Effector memory CD4-positive, alpha-beta T cell (primary cell): Measurements from ENCODE around the gene CACNA1G.

Experiments
- DNase-seq, 3 donors: peaks; one replicate each; pipeline ENCODE4 v3.0.0-alpha.2; 2020
- H3K27ac ChIP-seq: 2 replicates; pipeline ENCODE4 v1.7.0; 2013; ENCODE audit warnings: mild to moderate bottlenecking, low read length, moderate library complexity; ENCODE audit not compliant: insufficient read depth, poor library complexity, severe bottlenecking
- H3K27me3 ChIP-seq: replicated peaks from 2 replicates; pipeline ENCODE4 v1.7.0; 2013; ENCODE audit warnings: mild to moderate bottlenecking, low read length; ENCODE audit not compliant: insufficient read depth, control insufficient read depth, poor library complexity, severe bottlenecking
- H3K36me3 ChIP-seq: 2 replicates; pipeline ENCODE4 v1.7.0; 2013; ENCODE audit warnings: mild to moderate bottlenecking, low read length, moderate library complexity; ENCODE audit not compliant: control insufficient read depth, insufficient read depth
- H3K4me1 ChIP-seq: 2 replicates; pipeline ENCODE4 v1.7.0; 2013; ENCODE audit warnings: low read length, mild to moderate bottlenecking; ENCODE audit not compliant: control insufficient read depth, insufficient read depth, poor library complexity, severe bottlenecking
- H3K4me3 ChIP-seq: 2 replicates; pipeline ENCODE4 v1.7.0; 2013; ENCODE audit warnings: low read length, low read depth, mild to moderate bottlenecking; ENCODE audit not compliant: insufficient read depth, poor library complexity, severe bottlenecking
- H3K9me3 ChIP-seq: 2 replicates; pipeline ENCODE4 v1.7.0; 2013; ENCODE audit warnings: mild to moderate bottlenecking, low read length, moderate library complexity; ENCODE audit not compliant: control insufficient read depth

CACNA1G gene

DNA sequence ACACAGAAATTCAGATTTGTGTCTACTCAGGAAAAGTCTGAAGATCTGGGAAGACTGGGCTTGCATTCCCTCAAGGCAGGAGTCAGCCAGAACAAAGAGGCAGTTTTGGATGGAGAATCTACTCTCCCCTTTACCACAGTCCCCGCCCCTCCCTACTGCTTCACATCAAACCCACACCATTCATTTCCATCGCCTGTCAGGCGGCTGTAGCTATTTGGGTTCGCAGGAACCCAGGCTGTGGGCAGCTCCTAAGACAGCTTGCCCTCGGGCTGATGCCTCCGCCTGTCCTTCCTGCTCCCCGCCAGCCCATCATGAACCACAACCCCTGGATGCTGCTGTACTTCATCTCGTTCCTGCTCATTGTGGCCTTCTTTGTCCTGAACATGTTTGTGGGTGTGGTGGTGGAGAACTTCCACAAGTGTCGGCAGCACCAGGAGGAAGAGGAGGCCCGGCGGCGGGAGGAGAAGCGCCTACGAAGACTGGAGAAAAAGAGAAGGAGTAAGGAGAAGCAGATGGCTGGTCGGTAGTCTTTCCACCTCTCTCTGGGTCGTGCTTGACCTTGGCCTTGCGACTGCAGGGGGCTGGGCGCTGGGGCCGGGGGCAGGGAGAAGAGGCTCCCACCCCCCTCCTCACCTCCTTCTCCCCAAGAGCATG lies 47.1 kb downstream of the CACNA1G start:
- H3K36me3 ChIP-seq: no peaks in the 10 kb centered on the region
- H3K27ac ChIP-seq: no peak overlapping the region
- DNase-seq: no peak
- no peaks in the 10 kb centered on the region for H3K27me3 ChIP-seq
- H3K4me1 ChIP-seq: no peaks in the 10 kb centered on the region
- H3K4me3 ChIP-seq: no peak overlapping the region
- no peaks in the 10 kb centered on the region for H3K9me3 ChIP-seq

DNA sequence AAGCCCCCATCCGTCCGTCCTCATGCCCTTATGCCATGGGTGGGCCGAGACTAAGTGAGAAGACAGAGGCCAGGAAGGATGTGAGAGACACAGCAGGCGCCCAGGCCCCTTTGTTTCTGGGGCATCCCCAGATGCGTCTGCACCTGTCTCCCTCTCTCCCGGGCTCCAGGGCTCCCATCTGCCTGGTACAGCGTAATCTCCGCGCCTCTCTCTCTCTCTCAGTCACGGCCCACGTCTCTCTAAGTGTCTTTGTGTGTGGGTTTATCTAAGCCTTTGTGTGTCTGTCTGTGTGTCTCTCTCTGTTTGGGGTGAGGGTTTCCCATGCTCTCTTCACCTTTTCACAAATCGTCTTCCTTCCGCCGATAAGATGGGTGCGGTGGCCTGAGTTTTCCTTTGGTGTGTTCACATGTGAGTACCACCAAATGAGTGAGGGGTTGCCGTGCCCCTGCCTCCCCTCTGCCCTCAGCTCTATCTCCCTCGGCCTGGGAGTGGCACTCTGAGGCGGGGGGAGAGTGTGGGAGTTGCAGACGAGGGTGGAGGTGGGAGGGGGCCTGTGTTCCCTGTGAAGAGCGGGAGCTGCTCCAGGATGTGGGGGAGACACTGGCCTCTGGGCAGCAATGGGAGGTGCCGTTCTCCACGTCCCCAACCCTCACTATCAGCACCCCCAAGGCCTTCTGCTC lies 48.3 kb downstream of the CACNA1G start:
- Histone ChIP-seq H3K9me3 (no peaks in the 10 kb centered on the region), H3K27me3 (no peaks in the 10 kb centered on the region)

DNA sequence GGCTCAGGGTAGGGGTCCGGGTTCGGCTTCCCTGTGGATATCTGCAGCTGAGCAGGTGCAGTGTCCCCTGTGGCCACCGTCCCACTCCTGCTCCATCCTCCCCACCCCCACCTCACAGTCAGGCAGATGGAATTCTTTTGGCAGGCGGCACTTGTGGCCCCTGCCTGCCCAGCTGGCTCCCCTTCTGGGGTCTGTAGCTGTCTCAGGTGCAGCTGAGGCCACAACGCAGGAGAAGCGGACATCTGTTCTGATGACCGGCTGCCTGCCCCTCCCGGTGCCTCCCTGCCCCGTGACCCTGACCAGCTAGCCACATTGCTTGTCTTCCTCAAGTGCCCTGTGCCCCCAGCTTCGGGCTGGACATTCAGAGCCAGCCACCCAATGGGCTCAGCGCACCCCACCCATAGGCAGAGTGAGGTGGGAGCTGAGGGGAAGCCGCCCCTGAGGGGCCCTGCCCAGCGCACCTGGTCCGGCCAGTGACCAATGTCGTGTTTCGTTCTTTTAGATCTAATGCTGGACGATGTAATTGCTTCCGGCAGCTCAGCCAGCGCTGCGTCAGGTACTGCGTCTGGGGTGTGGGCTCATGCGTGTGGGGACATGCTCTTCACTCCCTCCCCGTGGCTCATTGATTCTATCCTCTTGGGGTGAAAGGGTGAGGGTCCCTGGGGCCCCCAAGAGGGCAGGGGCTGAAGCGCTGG lies 49.0 kb downstream of the CACNA1G start:
- Histone ChIP-seq H3K4me1 (no peaks in the 10 kb centered on the region), H3K9me3 (no peaks in the 10 kb centered on the region), H3K4me3 (no peak overlapping the region), H3K27me3 (no peaks in the 10 kb centered on the region), H3K36me3 (no peaks in the 10 kb centered on the region), H3K27ac (no peak overlapping the region)
- no peak for DNase-seq

More for the DNA sequence above, 48.3 kb downstream of the CACNA1G start:
- Histone ChIP-seq H3K27ac (no peak overlapping the region), H3K36me3 (no peaks in the 10 kb centered on the region), H3K4me3 (no peak overlapping the region), H3K4me1 (no peaks in the 10 kb centered on the region)
- DNase-seq: no peak

DNA sequence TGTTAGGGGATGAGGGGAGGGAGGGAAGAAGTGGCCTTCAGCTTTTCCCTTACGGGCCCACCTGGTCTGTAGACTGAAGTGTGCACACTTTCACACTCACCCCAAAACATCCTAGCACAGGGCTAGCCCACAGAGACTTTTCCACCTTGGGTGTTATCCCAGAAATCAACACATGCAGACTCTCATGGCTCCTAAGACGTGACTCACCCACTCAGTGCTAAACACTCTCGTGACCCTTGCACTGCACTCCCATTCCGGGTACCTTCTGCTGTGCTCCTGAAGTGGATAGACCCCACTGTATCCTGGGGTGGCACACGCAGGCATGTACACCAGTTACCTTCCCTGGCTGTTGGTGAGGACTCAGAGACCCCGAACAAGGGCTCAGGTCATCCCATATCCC lies 51.1 kb downstream of the CACNA1G start:
- H3K36me3 ChIP-seq: no peaks in the 10 kb centered on the region
- no peak overlapping the region for H3K27ac ChIP-seq
- H3K27me3 ChIP-seq: no peaks in the 10 kb centered on the region
- no peaks in the 10 kb centered on the region for H3K9me3 ChIP-seq
- no peaks in the 10 kb centered on the region for H3K4me1 ChIP-seq
- H3K4me3 ChIP-seq: no peak overlapping the region
- no peak for DNase-seq

DNA sequence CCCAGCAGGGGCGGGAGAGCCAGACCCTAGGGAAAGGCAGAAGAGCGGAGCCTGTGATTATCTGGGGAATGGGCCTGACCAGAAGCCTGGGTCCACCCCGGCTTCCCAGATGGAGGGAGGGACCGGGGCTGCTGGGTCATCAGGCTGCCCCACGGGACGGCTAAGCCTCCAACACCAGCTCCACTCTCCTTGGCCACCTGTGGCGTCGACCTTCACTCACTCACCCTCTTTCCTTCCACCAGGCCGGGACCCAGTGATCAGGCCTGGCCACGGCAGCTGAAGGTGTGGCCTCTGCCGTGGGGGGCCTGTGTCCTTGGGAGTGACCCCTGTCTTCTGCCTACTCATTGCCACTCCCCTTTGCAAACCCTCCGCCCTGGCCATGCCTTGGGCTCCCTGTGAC lies 51.8 kb downstream of the CACNA1G start:
- Histone ChIP-seq H3K4me3 (no peak overlapping the region), H3K27ac (no peak overlapping the region), H3K27me3 (no peaks in the 10 kb centered on the region), H3K9me3 (no peaks in the 10 kb centered on the region), H3K36me3 (no peaks in the 10 kb centered on the region), H3K4me1 (no peaks in the 10 kb centered on the region)
- DNase-seq: no peak

DNA sequence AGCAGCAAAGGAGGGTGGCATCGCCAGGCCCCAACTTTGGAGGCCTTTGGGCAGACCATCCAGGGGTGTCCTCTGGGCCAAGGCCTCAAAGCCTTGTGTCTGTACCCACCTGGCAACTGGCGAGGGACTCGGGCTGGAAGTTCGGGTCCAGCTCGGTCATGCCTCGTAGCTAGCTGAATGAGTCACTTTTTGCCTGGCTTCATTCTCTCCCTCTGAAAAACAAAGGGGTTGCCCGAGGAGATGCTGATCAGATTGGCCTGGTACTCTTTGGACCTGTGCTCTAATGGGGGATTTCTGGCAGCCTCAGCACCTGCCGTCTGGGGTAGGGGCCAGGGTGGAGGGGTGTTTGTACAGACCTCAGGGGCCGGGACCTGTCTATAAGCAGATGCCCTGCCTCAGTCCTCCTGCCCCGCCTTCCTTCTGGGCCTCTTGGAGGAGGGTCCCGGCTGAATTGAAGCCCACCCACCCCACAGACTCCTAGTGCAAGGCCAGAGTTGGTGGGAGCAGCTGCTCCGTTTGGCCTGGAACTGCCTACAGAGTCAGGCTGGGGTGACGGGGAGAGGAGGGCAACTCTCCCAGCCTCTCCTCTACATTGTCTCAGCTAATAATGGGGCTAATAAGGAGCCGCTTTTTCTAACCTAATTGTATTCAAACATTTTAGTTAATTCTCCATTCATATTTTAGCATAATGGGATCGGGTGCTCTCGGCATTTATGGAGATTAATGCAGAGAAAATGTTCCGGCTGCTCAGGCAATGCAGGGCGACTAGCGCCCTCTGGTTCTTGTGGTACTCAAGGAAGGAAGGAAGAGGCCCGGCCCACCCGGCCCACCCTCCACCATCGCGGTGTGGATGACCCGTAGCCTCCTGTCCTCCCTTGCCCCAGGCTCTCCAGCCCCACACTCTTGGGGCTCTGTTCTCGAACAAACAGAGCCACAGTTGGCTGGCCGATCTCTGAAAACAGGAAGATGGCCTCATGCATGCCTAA lies 52.8 kb downstream of the CACNA1G start:
- no peaks in the 10 kb centered on the region for H3K36me3 ChIP-seq
- no peaks in the 10 kb centered on the region for H3K9me3 ChIP-seq
- no peak overlapping the region for H3K27ac ChIP-seq
- H3K4me1 ChIP-seq: no peaks in the 10 kb centered on the region
- no peak for DNase-seq
- no peak overlapping the region for H3K4me3 ChIP-seq
- H3K27me3 ChIP-seq: no peaks in the 10 kb centered on the region

DNA sequence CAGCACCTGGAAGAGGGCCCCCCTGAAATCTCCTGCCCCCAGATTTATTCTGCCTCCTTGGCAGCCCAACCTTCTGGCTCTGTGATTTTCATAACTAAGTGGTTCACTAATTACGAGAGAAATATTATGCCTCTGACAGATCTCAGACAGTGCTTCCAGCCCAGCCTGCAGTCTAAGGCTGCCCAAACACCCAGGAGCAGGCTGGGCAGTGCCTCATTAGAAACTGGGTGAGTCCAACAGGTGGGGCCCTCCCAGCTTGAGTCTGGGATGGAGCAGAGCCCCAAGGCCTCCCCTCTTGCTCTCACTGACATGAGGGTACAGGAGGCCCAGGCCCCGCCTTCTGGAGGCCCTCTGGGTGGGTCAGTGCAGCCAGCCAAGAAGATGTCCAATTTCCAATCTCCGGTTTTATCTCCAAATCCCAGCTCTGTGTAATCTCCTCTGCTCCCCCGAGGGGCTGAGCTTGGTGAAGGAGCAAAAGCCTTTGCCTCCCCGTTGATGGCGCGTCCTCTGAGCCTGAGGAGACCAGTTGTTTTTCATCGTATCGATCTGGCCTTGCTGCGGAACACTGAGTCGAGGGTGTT lies 54.0 kb downstream of the CACNA1G start:
- Histone ChIP-seq H3K27ac (no peak overlapping the region), H3K4me1 (no peaks in the 10 kb centered on the region), H3K36me3 (no peaks in the 10 kb centered on the region), H3K9me3 (no peaks in the 10 kb centered on the region), H3K4me3 (no peak overlapping the region), H3K27me3 (no peaks in the 10 kb centered on the region)
- no peak for DNase-seq

DNA sequence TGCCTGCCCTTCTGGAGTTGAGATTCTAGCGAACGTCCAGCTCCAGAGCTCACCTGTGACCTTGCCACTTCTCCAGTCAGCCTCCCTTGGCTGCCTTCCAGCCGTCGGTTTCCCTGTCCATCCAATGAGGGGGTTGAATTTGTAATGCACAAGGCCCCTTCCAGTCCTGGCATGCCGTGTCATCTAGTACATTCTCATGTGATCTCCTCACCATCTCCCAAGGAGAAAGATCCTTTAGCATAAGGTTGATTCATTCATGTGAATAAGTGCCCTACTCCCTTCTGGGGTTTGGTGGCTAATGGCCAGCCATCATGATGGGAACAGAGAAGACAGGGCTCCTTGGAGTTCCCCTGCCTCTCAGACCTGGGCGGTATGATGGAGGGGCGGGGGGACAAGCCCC lies 55.3 kb downstream of the CACNA1G start:
- DNase-seq: no peak
- no peaks in the 10 kb centered on the region for H3K4me1 ChIP-seq

DNA sequence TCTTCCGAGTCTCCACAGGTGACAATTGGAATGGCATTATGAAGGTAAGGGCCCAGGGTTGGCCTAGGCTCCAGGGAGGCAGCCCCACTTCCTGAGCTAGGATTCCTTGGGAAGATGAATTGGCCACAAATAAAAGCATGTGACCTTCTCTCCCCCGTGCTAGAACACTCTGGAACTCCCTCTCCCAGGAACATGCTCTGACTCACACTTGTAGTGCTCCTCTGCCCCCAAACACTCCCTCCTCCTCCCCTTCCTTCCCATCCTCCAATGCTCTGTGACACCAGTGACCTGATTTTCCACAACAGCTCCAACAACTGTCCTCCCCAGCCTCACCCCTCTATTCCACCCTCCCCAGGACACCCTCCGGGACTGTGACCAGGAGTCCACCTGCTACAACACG lies 57.8 kb downstream of the CACNA1G start:
- no peaks in the 10 kb centered on the region for H3K27me3 ChIP-seq
- no peak overlapping the region for H3K4me3 ChIP-seq
- DNase-seq: no peak
- H3K36me3 ChIP-seq: no peaks in the 10 kb centered on the region
- no peaks in the 10 kb centered on the region for H3K9me3 ChIP-seq
- no peak overlapping the region for H3K27ac ChIP-seq
- H3K4me1 ChIP-seq: no peaks in the 10 kb centered on the region

More for the DNA sequence above, 55.3 kb downstream of the CACNA1G start:
- Histone ChIP-seq H3K27me3 (no peaks in the 10 kb centered on the region), H3K9me3 (no peaks in the 10 kb centered on the region), H3K4me3 (no peak overlapping the region), H3K36me3 (no peaks in the 10 kb centered on the region), H3K27ac (no peak overlapping the region)
